PC-3 (cell line): ENCODE results near the gene GTF2F2. TPM values are rescaled to one million over a fixed set of nuclear protein-coding genes. Genes with fewer than 3 reads are reported as not detected.
A peak's percentile ranks its signal among the peaks of the same experiment; 100 is the strongest.

Experiments used
- ATAC-seq: fragments of 200-7000 bp; cut with Tn5 transposase; 2 replicates; pipeline ENCODE4 v1.9.1; 2020; ENCODE audit warnings: mild to moderate bottlenecking, moderate library complexity
- BruUV-seq: library from RNA; stranded (reverse); fragments of 400-500 nt; replicated peaks from 2 replicates; lab custom pipeline; 2021; lab: Mats Ljungman, UMichigan
- CTCF ChIA-PET: fragments of 300-600 bp; sonication (Branson Sonifier 250); formaldehyde crosslinking; loops from one replicate; lab custom pipeline; 2022; ENCODE audit warnings: antibody characterized with exemption; lab: Charles Lee
- POLR2A ChIA-PET: fragments of 300-600 bp; sonication (Branson Sonifier 250); formaldehyde crosslinking; loops from one replicate; lab custom pipeline; 2022; ENCODE audit warnings: antibody characterized with exemption; ENCODE audit not compliant: unreplicated experiment; lab: Charles Lee
- DNase-seq: peaks from one replicate; pipeline ENCODE4 v3.0.0-alpha.2; 2015
- H2AFZ ChIP-seq: fragments of 300-600 bp; sonication (generic); 2 replicates; pipeline ENCODE4 v1.6.0; 2016; ENCODE audit warnings: antibody characterized with exemption, low read length
- H3F3A ChIP-seq: fragments of 300-600 bp; sonication (generic); one replicate; pipeline ENCODE4 v1.6.0; 2017; ENCODE audit warnings: antibody characterized with exemption, low read length, control low read depth, mild to moderate bottlenecking; ENCODE audit not compliant: unreplicated experiment
- H3K27ac ChIP-seq: fragments of 300-600 bp; sonication (generic); 2 replicates; pipeline ENCODE4 v1.5.1; 2016; ENCODE audit warnings: mild to moderate bottlenecking, low read length
- H3K27me3 ChIP-seq: fragments of 300-600 bp; sonication (generic); 2 replicates; pipeline ENCODE4 v1.6.1; 2016; ENCODE audit warnings: low read length, mixed read lengths
- H3K36me3 ChIP-seq: fragments of 300-600 bp; sonication (generic); 2 replicates; pipeline ENCODE4 v1.6.1; 2016; ENCODE audit warnings: low read depth, mixed run types, low read length, mixed read lengths
- H3K4me1 ChIP-seq: fragments of 300-600 bp; sonication (generic); 2 replicates; pipeline ENCODE4 v1.5.1; 2016; ENCODE audit warnings: low read length; ENCODE audit not compliant: insufficient read depth
- H3K4me2 ChIP-seq: fragments of 300-600 bp; sonication (generic); 2 replicates; pipeline ENCODE4 v1.6.0; 2016; ENCODE audit warnings: low read length
- H3K4me3 ChIP-seq: fragments of 300-600 bp; sonication (generic); 2 replicates; pipeline ENCODE4 v1.5.1; 2016; ENCODE audit warnings: mild to moderate bottlenecking, low read length, mixed read lengths
- H3K79me2 ChIP-seq: fragments of 300-600 bp; sonication (generic); 2 replicates; pipeline ENCODE4 v1.6.1; 2017; ENCODE audit warnings: low read length, mixed read lengths
- H3K9ac ChIP-seq: fragments of 300-600 bp; sonication (generic); 2 replicates; pipeline ENCODE4 v1.6.0; 2016; ENCODE audit warnings: mild to moderate bottlenecking, low read length
- H3K9me2 ChIP-seq: fragments of 300-600 bp; sonication (generic); replicated peaks from 2 replicates; pipeline ENCODE4 v1.6.1; 2016; ENCODE audit warnings: mixed run types, low read length, mixed read lengths
- H3K9me3 ChIP-seq: fragments of 300-600 bp; sonication (generic); 2 replicates; pipeline ENCODE4 v1.6.1; 2016; ENCODE audit warnings: low read length, mixed read lengths
- H4K20me1 ChIP-seq: fragments of 300-600 bp; sonication (generic); 2 replicates; pipeline ENCODE4 v1.6.1; 2016; ENCODE audit warnings: low read length, mixed read lengths
- CTCF ChIP-seq: fragments of 300-600 bp; sonication (generic); conservative IDR thresholded peaks from 2 replicates; pipeline ENCODE4 v1.5.1; 2017; ENCODE audit warnings: antibody characterized with exemption, low read depth, mild to moderate bottlenecking, low read length
- EZH2 ChIP-seq: fragments of 300-600 bp; sonication (generic); IDR thresholded peaks from one replicate; pipeline ENCODE4 v1.6.1; 2017; ENCODE audit warnings: antibody characterized with exemption, mild to moderate bottlenecking, low read length; ENCODE audit not compliant: unreplicated experiment
- EZH2phosphoT487 ChIP-seq: fragments of 300-600 bp; sonication (generic); IDR thresholded peaks from 2 replicates; pipeline ENCODE4 v1.6.1; 2018; ENCODE audit warnings: mild to moderate bottlenecking, antibody characterized with exemption, low read length, borderline replicate concordance
- intact Hi-C: fragments of 100-400 bp; cut with micrococcal nuclease; formaldehyde crosslinking; loops from 2 replicates; pipeline ENCODE4 v1.9.0; 2023
- total RNA-seq: library from RNA; depleted of rRNA; stranded (reverse); fragments of >200 nt; gene quantifications from 2 replicates; pipeline ENCODE4 v1.2.3, GENCODE V29; 2014

The GTF2F2 gene
- total RNA-seq, 1 experiment from 2014 or later, result 28.3 TPM

DNA sequence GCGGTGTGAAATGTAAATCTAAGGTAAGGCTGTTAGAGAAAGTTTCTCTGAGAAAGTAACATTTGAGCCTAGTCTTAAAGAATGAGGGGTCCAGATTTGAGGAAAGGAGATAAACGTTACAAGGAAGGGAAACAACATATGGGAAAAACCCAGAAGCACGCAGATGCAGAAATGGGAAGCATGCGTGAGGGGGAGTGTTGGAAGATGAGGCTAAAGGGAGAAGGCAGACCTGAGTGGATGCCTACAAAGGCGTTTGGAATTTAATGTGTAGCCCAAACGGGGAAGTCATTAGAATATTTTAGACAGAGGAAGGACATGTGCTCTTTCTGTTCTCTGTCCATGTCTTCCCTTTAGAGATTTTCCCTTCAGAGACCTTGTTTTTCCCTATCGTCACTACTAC is 159.7 kb downstream of the GTF2F2 start:
- no peak overlapping the region for H3K27ac ChIP-seq
- H3K9me2 ChIP-seq, result no peaks in the 10 kb centered on the region
- H3K4me1 ChIP-seq, result peaks cover 10% of the 10 kb centered on the region; the same call in 1 of the 2 replicates
- no peaks in the 10 kb centered on the region for H3K79me2 ChIP-seq
- H3K36me3 ChIP-seq, result 0 out of 2 replicates have a peak, but pooled peaks cover 10% of the 10 kb centered on the region
- H3K4me3 ChIP-seq, result no peak overlapping the region
- no peaks in the 10 kb centered on the region for H3K27me3 ChIP-seq
- no TSS peak for BruUV-seq
- DNase-seq (no peak), ATAC-seq (no peak)
- no peaks in the 10 kb centered on the region for H3F3A ChIP-seq
- H3K9ac ChIP-seq, result no peak overlapping the region
- no peak overlapping the region for H3K4me2 ChIP-seq
- H4K20me1 ChIP-seq, result no peaks in the 10 kb centered on the region
- ChIA-PET CTCF (interaction anchor here (0.6 to 1.5 kb wide), 2 partner anchors 233 kb away, joined by 13 to 23 read pairs; no protein-coding TSS in a partner anchor), POLR2A (no interaction called here)
- intact Hi-C loops, result loop anchor here (2.0 to 10.0 kb wide), 2 partner anchors 115 to 159 kb away; partner anchors contain the start of gene GTF2F2
- no peaks in the 10 kb centered on the region for H3K9me3 ChIP-seq
- no peak overlapping the region for H2AFZ ChIP-seq
- no peak for TF ChIP-seq EZH2phosphoT487
- no peak for TF ChIP-seq EZH2
- no peak for TF ChIP-seq CTCF

DNA sequence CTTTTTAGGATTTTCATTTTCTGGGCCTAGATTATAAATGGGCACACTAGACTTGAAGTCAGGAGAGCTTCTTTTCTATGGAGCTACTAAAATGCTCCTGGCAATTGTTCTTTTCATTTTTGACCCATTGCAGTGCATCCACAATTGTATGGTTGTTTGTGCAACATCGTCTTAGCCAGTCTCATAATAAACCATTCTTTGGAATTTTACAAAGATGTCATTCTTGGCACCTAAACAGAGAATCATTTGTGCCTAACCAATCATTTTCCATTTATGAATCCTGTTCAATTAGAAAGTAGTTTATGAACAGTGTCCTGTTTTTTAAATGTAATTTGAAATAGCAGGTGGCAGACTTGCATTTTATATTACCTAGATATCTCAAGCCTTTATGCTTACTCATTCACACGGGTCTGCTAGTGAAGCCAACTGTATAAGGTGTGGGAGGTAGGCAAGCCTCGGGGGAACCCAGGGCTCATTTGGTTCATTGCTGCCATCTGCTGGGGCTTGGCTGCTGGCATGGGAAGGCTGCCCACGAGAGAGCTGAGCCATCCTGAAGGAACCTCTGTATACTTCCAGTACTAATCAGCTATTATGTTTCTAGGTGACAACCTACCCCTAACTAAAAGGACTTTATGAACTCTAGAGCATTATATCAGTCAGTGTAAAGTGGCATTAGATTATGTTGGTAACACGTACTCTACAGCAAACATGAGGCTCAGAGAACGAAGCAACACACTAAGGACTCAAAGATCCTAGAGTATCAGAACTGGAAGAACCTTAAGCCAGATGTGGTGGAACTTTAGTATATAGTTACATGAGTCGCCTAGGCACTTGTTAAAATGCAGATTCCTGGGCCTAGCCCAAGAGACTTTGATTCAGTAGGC is 160.7 kb downstream of the GTF2F2 start:
- intact Hi-C loops, result loop anchor here (1.0 to 10.0 kb wide), 4 partner anchors 89 to 234 kb away; partner anchors contain the start of gene GTF2F2

More for the DNA sequence above, 160.7 kb downstream of the GTF2F2 start:
- Histone ChIP-seq H3K9ac (no peak overlapping the region), H2AFZ (no peak overlapping the region), H3K4me1 (peaks cover 10% of the 10 kb centered on the region; the same call in 1 of the 2 replicates), H3K27ac (no peak overlapping the region), H3K79me2 (no peaks in the 10 kb centered on the region), H3K9me2 (no peaks in the 10 kb centered on the region), H3K9me3 (no peaks in the 10 kb centered on the region), H3K4me2 (peak overlapping the region; percentile 34), H3K36me3 (0 out of 2 replicates have a peak, but pooled peaks cover 10% of the 10 kb centered on the region), H4K20me1 (no peaks in the 10 kb centered on the region), H3K4me3 (no peak overlapping the region), H3F3A (no peaks in the 10 kb centered on the region), H3K27me3 (no peaks in the 10 kb centered on the region)
- CTCF ChIA-PET, result interaction anchor here (0.5 to 1.5 kb wide), 4 partner anchors 25 to 234 kb away, joined by 3 to 23 read pairs (median 4); no protein-coding TSS in a partner anchor
- DNase-seq (peak; percentile 83), ATAC-seq (peak; percentile 99)
- no TSS peak for BruUV-seq
- TF ChIP-seq CTCF, result peak; percentile 87
- TF ChIP-seq EZH2, result no peak
- POLR2A ChIA-PET, result interaction anchor here (0.6 kb wide), 2 partner anchors 119 to 163 kb away, joined by 3 to 5 read pairs; no protein-coding TSS in a partner anchor
